ENCODE data around the gene AANAT.

Gene AANAT

DNA sequence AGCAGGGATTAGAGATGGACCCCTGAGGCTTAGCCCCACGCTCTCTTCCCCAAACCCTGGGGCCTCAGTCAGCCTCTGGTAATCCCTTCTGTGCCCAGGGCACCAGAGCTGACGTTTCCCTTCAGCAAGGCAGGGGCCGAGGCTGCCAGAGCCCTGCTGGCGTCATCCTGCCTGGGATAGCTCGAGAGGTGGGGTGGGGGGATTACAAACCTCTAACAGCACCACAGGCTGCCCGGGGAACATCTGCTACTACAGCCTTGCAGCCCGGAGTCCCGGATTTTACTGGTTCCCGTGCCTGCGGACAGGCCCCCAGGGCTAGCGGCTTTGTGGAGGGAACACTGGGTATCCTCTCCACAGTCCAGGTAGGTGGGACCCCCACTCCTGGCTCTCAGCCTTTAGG lies at the start of gene AANAT:
Gene AANAT (plus strand): TSS at position 238 of the 400 bp plus-strand sequence. CDS start 1,144 bp downstream, outside the sequence.
- DNase-seq (ENCODE audit: low read depth in 2 of 2) = no peak

DNA sequence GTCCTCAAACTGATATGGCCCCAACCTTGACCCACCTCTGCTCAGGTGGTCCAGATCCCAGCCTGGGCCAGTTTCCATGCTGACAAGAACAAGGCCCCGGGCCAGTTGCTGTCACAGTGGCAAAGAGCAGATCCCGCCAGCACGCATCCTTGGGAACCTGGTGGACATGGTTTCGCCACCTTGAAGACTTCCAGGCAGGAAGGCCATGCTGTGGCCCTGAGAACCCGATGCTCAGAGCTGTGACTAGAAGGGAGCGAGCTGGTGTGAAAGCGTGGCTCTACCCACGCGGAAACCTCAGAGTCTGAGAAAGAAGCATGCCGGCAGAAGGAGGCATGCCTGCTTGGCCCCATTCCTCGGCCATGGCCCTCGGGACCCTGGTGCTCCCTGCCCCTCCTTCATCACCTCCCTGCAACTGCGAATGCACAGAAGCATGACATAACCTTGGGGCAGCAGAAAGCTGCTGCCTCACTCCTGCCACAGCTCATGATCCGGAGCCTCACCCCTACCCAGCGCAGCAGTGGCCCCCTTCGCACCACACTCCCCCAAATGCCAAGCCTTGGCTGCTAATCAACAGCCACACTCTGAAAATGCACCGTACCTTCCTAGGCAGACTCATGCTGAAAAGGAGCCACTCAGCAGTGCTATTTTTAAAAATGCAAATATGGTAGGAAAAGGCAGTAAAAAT lies 47.7 kb upstream of the AANAT start:
- DNase-seq (ENCODE audit: low read depth in 2 of 2) = no peak

DNA sequence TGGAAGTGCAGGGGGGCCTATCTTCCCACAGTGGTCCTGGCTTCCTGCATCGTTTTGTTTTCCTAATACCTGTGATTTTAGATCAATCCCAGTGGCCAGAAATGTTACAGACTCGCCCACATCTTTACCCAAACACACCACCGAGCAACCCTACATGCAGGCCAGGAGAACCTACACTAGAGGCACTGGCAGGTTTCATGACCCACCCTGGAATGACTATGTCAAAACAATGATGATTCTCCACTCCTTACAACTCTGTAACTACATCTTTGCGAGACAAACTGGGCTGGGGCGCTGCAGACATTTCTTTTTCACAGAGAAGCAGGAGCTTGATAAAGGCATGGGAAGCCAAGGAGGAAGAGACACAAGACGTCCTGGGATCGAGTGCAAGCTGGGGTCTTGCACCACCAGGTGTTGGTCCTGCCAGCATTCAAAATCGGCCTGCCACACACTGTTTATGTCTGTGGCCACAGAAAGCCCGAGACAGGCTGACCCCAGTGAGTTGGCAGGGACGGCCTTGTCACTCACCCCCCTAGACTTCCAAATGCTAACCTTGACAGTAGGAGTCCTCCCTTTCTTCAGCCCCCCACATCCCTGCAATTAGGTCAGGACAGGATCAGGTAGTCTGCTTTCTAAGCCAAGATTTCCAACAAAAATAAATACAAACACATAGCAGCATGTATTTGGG lies 46.9 kb upstream of the AANAT start:
- no peak for DNase-seq (ENCODE audit: low read depth in 2 of 2)

DNA sequence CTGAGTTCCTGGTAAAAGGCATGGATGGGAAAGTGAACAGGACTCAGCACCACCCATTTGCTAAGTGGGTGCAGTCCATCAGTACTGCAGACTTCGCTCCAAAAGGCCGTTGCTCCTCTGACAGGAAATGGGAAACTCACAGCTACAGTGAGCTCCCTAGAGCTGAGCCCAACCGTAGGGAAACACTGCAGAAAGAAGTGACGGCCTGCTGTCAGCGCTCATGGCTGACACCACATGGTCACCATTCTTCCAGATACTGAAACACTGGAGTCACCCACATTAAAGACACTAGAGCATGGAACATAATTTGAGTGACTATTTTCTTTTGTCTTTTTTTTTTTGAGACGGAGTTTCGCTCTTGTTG lies 46.4 kb upstream of the AANAT start:
- DNase-seq (ENCODE audit: low read depth in 2 of 2) = no peak

DNA sequence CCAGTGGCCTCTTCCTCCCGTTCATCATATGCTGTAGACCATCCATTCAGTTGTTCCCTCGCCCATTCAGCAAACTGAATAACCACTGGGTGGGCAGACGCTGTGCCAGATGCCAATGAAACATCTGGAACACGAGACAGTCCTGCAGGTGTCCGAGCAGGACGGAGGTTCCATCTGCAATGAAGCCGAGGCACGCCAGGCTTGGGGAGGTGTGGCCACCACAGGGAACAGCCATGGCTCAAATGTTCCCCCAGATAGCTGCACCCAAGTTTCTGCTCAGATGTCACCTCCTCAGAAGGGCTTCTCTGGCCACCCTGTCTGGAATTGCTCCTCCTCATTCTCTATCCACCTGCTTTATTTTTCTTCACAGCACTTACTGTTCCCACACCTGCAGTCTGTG lies 45.0 kb upstream of the AANAT start:
- no peak for DNase-seq (ENCODE audit: low read depth in 2 of 2)

- no peak for DNase-seq (ENCODE audit: low read depth in 2 of 2)
Observed at GRCh38 chr17:76422860-76423259, 44.5 kb upstream of the AANAT start.

- DNase-seq (ENCODE audit: low read depth in 2 of 2) = no peak
Observed at GRCh38 chr17:76426853-76427252, 40.5 kb upstream of the AANAT start.

DNA sequence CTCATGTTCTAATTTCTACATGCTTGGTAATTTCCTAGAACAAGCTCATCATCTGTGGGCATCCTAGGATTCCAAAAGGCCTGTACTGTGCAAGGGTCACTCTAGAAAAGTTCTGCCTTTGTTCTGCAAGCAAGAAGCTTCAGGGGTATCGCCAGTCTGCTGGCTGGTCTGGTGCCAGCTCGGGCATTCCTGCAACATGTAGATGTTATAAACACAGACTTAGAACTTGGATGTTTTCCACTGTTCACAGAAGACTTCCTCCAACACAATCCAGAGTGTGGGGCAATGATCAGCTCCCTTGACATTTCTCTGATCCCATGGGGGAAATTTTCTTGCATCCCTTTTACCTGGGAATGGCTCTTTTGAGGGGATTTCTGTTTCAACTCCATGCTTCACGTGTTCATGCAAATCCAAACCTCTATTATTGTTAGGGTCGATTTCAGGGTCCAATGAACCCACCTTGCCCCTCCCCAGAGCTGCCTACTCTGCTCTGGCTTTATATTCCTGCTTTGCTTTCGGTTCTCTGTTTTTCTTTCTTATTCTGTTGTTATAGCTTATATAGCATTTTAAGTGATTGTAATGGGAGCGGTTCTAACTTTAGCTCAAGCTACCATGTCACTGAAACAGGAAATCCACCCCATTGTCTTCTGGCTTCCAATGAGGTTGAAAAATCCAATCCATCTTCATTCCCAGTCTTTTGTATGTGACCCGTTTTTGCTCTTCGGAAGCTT lies 39.7 kb upstream of the AANAT start:
- no peak for DNase-seq (ENCODE audit: low read depth in 2 of 2)

GRCh38 chr17:76428511-76428910 lies 38.9 kb upstream of the AANAT start:
- DNase-seq (ENCODE audit: low read depth in 2 of 2) = no peak

DNA sequence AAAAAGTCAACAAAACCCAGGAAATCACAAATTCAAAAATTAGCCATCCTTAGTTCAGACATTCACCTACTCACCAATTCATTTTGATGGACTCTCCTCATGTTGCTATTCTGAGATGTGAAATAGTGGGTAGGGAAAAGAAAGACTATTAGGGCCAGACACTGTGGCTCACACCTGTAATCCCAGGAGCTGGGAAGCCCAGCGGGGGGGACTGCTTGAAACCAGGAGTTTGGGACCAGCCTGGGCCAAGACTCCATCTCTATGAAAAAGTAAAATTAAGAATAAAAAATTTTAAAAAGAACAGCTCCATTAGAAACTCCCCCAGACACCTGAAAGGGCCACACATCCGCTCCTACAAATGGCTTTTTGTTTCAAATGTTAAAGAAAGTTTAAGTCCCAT lies 35.9 kb upstream of the AANAT start:
- DNase-seq (ENCODE audit: low read depth in 2 of 2) = no peak

- no peak for DNase-seq (ENCODE audit: low read depth in 2 of 2)
Observed at GRCh38 chr17:76432004-76432403, 35.4 kb upstream of the AANAT start.

- no peak for DNase-seq (ENCODE audit: low read depth in 2 of 2)
Observed at GRCh38 chr17:76432712-76433336, 34.6 kb upstream of the AANAT start.

- DNase-seq (ENCODE audit: low read depth in 2 of 2) = no peak
Observed at GRCh38 chr17:76433693-76434092, 33.7 kb upstream of the AANAT start.

DNA sequence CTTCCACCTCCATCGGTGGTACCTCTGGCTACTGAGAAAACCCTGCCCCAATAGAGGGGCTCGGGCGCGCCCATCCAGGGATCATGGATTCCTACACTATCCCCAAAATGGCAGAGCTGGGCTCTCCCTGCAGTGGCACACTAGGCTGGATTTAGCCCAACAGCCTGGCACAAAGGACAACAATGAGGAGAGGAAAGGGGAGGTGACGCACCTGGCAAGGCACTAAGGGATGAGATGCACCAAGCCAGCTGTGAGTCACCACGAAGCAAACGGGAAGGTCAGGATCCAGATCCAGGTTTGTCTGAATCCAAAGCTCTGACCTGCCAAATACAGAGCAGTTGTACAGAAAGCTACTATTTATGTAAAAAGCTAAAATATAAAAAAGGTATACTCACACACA lies 32.5 kb upstream of the AANAT start:
- no peak for DNase-seq (ENCODE audit: low read depth in 2 of 2)

- no peak for DNase-seq (ENCODE audit: low read depth in 2 of 2)
Observed at GRCh38 chr17:76435751-76436150, 31.7 kb upstream of the AANAT start.

GRCh38 chr17:76437467-76438402 lies 29.7 kb upstream of the AANAT start:
- no peak for DNase-seq (ENCODE audit: low read depth in 2 of 2)

GRCh38 chr17:76438906-76439305 lies 28.5 kb upstream of the AANAT start:
- DNase-seq (ENCODE audit: low read depth in 2 of 2) = no peak

GRCh38 chr17:76439314-76439928 lies 28.0 kb upstream of the AANAT start:
- no peak for DNase-seq (ENCODE audit: low read depth in 2 of 2)

DNA sequence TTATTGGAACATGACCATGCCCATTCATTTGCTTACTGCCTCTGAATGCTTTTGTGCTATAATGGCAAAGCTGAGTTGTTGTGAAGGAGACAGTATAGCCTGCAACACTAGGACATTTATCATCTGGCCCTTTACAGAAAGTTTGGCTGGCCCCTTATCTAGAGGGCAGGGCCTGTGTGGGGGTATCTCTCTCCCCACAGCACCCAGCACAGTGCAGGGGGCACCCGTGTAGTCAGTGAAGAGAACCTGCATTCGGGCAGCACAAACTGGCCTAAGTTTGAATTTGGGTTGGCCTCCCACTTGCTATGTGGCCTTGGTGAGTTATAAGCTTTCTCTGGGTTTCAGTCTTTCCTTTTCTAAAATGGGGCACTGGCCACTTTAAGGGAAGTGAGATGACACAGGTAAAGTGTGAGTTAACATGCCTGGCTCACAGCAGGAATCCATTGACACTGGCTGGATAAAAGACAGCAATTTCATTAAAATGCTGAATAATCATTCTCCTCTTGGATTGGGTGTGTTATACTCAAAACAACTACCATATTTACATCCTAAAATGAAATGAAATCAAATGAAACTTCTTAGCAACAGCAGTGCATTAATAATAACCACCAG lies 26.5 kb upstream of the AANAT start:
- no peak for DNase-seq (ENCODE audit: low read depth in 2 of 2)

DNA sequence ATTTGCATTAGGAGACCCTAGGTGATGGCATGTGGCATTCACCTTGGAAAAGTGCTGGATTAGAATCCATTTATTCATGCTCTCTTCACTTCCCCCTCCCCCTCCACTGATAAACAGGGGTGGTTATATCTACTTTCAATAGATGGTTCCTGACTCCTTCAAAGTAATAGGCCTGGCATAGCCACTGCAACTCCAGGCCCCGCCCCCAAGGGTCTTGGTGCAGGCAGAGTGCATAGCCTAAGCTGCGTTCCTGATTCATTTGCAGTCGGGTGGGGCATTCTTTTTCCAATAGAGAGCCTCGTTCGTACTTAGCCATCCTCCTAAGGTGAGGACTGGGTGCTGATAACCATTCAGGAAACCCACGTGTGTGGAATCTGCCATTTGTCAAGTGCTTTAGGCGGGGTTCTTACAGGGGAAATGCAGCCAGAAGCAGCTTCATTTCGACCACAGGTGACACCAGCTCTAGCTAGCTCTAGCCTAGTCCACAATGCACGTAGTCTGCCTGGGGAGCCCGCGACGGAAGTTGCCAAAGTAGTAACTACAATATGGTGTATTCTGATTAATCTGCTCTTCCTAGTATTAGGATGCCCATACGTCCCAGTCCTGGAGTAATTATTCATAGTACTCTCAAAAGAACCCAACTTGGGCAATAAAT lies 25.6 kb upstream of the AANAT start:
- no peak for DNase-seq (ENCODE audit: low read depth in 2 of 2)
